Lower leg skin (tissue), 3 donors: ENCODE measurements around the gene CREBRF.

ENCODE experiments used
- POLR2A ChIP-seq, 2 donors: fragments of 450-650 bp; IDR thresholded peaks; one replicate each; pipeline ENCODE4 v1.6.1; 2016 to 2017; ENCODE audit warnings: antibody characterized with exemption in 2 of 2, mild to moderate bottlenecking in 1 of 2, moderate library complexity in 1 of 2
- TF ChIP-seq, protein P1 (sequence below), 3 donors: fragments of 450-650 bp; IDR thresholded peaks; one replicate each; pipeline ENCODE4 v1.5.1; 2016; ENCODE audit warnings: antibody characterized with exemption in 3 of 3, mild to moderate bottlenecking in 3 of 3, moderate library complexity in 2 of 3

DNA sequence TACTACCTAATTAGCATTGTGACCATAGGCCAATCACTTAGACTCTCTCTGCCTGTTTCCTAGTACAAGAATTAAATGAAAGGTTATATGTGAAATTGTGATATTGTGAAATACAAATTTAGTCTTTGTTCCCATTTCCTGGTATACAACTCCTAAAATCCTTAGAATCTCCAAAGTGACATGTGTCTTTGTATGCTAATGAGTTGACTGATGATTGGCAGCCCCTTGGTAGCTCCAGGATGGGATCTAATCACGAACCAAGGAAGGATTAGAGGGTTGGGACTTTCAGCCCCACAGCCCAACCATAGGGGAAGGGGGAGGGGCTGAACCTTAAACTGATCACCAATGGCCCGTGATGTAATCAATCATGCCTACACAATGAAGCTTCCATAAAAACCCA lies 41.0 kb upstream of the CREBRF start:
- TF ChIP-seq POLR2A (IDR thresholded peaks at IDR 0.05): no peak
- TF ChIP-seq, protein P1, sequence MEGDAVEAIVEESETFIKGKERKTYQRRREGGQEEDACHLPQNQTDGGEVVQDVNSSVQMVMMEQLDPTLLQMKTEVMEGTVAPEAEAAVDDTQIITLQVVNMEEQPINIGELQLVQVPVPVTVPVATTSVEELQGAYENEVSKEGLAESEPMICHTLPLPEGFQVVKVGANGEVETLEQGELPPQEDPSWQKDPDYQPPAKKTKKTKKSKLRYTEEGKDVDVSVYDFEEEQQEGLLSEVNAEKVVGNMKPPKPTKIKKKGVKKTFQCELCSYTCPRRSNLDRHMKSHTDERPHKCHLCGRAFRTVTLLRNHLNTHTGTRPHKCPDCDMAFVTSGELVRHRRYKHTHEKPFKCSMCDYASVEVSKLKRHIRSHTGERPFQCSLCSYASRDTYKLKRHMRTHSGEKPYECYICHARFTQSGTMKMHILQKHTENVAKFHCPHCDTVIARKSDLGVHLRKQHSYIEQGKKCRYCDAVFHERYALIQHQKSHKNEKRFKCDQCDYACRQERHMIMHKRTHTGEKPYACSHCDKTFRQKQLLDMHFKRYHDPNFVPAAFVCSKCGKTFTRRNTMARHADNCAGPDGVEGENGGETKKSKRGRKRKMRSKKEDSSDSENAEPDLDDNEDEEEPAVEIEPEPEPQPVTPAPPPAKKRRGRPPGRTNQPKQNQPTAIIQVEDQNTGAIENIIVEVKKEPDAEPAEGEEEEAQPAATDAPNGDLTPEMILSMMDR (IDR thresholded peaks at IDR 0.05): no peak
